H1 (cell line): Measurements from ENCODE around the gene CCL24. TPM values are rescaled to one million over a fixed set of nuclear protein-coding genes. Genes with fewer than 3 reads are reported as not detected.
"Not testable (repeated sequence)": the region's sequence is repeated elsewhere in the genome, so short reads cannot be mapped to it uniquely, and the experiment has no call there.

Experiments
- CTCF ChIA-PET: fragments of 300-600 bp; sonication (Branson Sonifier 250); formaldehyde crosslinking; loops from one replicate; lab custom pipeline; 2021; ENCODE audit not compliant: partially characterized antibody; lab: Charles Lee
- POLR2A ChIA-PET: fragments of 300-600 bp; sonication (Branson Sonifier 250); formaldehyde crosslinking; loops from one replicate; lab custom pipeline; 2021; ENCODE audit warnings: inconsistent platforms; ENCODE audit not compliant: partially characterized antibody; lab: Charles Lee
- DNase-seq, 2 experiments: peaks; one replicate each; pipeline versions ENCODE4 v3.0.0 to v3.0.0-alpha.2; 2010 to 2022; ENCODE audit warnings: low spot score in 2 of 2, low read depth in 1 of 2, mixed read lengths in 1 of 2
- FAIRE-seq: peaks from 2 replicates; lab custom pipeline; 2011; peaks lifted over from hg19 to GRCh38; lab: Jason Lieb, UNC
- H2AFZ ChIP-seq: 2 replicates; pipeline ENCODE4 v1.8.1; 2012; ENCODE audit warnings: low read length, inconsistent platforms
- H2AK5ac ChIP-seq: 2 replicates; pipeline ENCODE4 v1.6.1; 2013; ENCODE audit warnings: low read depth, low read length
- H2BK120ac ChIP-seq: replicated peaks from 2 replicates; pipeline ENCODE3; 2013; ENCODE audit warnings: low read depth, low read length, inconsistent platforms
- H2BK12ac ChIP-seq: 2 replicates; pipeline ENCODE4 v1.6.1; 2013; ENCODE audit warnings: low read depth, low read length
- H2BK15ac ChIP-seq: 2 replicates; pipeline ENCODE4 v1.6.1; 2013; ENCODE audit warnings: low read length
- H2BK20ac ChIP-seq: 2 replicates; pipeline ENCODE4 v1.6.1; 2013; ENCODE audit warnings: low read length
- H2BK5ac ChIP-seq: 2 replicates; pipeline ENCODE4 v1.6.1; 2013; ENCODE audit warnings: low read depth, low read length
- H3K14ac ChIP-seq: 2 replicates; pipeline ENCODE4 v1.6.1; 2013; ENCODE audit warnings: inconsistent platforms; ENCODE audit not compliant: insufficient read length
- H3K18ac ChIP-seq: 2 replicates; pipeline ENCODE4 v1.6.1; 2013; ENCODE audit warnings: low read length; ENCODE audit errors: extremely low read depth
- H3K23ac ChIP-seq: 2 replicates; pipeline ENCODE4 v1.6.1; 2013; ENCODE audit warnings: inconsistent platforms; ENCODE audit not compliant: insufficient read length
- H3K23me2 ChIP-seq: 2 replicates; pipeline ENCODE4 v1.6.1; 2013; ENCODE audit warnings: low read depth, low read length
- H3K27ac ChIP-seq: 2 replicates; pipeline ENCODE4 v1.6.1; 2011; ENCODE audit warnings: low read depth, low read length, inconsistent platforms
- H3K27me3 ChIP-seq, 4 experiments: replicated peaks in 1 of 4; 1 replicate in 1 of 4; 2 replicates in 3 of 4; pipeline versions ENCODE4 v1.6.1 to v1.8.1; 2011 to 2013; ENCODE audit warnings: low read length in 3 of 4, mild to moderate bottlenecking in 3 of 4, inconsistent platforms in 2 of 4, mixed read lengths in 2 of 4, moderate library complexity in 1 of 4; ENCODE audit not compliant: control insufficient read depth in 3 of 4, insufficient read depth in 3 of 4; ENCODE audit errors: extremely low read depth in 1 of 4
- H3K36me3 ChIP-seq, 4 experiments: 2 replicates each; pipeline versions ENCODE4 v1.6.1 to v1.8.1; 2011 to 2013; ENCODE audit warnings: mild to moderate bottlenecking in 4 of 4, low read length in 3 of 4, moderate library complexity in 2 of 4, control low read depth in 1 of 4, inconsistent platforms in 1 of 4; ENCODE audit not compliant: insufficient read depth in 4 of 4, control insufficient read depth in 2 of 4
- H3K4ac ChIP-seq: replicated peaks from 2 replicates; pipeline ENCODE3; 2013; ENCODE audit warnings: low read length, low read depth, mixed read lengths, inconsistent platforms; ENCODE audit not compliant: insufficient read length
- H3K4me1 ChIP-seq, 4 experiments: replicated peaks in 1 of 4; 1 replicate in 1 of 4; 2 replicates in 3 of 4; pipeline versions ENCODE4 v1.6.1 to v1.8.1; 2011 to 2013; ENCODE audit warnings: low read length in 3 of 4, inconsistent platforms in 2 of 4, mixed read lengths in 1 of 4; ENCODE audit not compliant: insufficient read depth in 4 of 4, control insufficient read depth in 3 of 4
- H3K4me2 ChIP-seq, 2 experiments: 2 replicates each; pipeline versions ENCODE4 v1.6.1 to v1.8.1; 2011 to 2013; ENCODE audit warnings: low read depth in 2 of 2, low read length in 2 of 2, control low read depth in 1 of 2, inconsistent platforms in 1 of 2, mild to moderate bottlenecking in 1 of 2; ENCODE audit not compliant: insufficient read depth in 1 of 2
- H3K4me3 ChIP-seq, 4 experiments: fragments of 200-600, 300-600 bp in 1 of 4; sonication (generic), shearing (Covaris generic), sonication (Bioruptor Twin) in 1 of 4; 2 replicates each; pipeline versions ENCODE4 v1.5.1 to v1.8.1; 2011 to 2016; ENCODE audit warnings: low read length in 4 of 4, low read depth in 3 of 4, control low read depth in 2 of 4, inconsistent platforms in 2 of 4, mild to moderate bottlenecking in 2 of 4, mixed read lengths in 1 of 4, moderate library complexity in 1 of 4; ENCODE audit not compliant: insufficient read depth in 2 of 4; ENCODE audit errors: extremely low read depth in 1 of 4
- H3K56ac ChIP-seq: replicated peaks from 2 replicates; pipeline ENCODE3; 2013; ENCODE audit warnings: low read depth, mild to moderate bottlenecking, mixed read lengths, low read length, inconsistent platforms; ENCODE audit not compliant: insufficient read length
- H3K79me1 ChIP-seq: 2 replicates; pipeline ENCODE4 v1.6.1; 2013; ENCODE audit warnings: low read depth, low read length, control low read depth
- H3K79me2 ChIP-seq, 2 experiments: 2 replicates each; pipeline versions ENCODE4 v1.6.1 to v1.8.1; 2012 to 2013; ENCODE audit warnings: low read length in 2 of 2, mild to moderate bottlenecking in 2 of 2, inconsistent platforms in 1 of 2; ENCODE audit not compliant: insufficient read depth in 2 of 2, control insufficient read depth in 1 of 2
- H3K9ac ChIP-seq, 4 experiments: replicated peaks in 1 of 4; 1 replicate in 1 of 4; 2 replicates in 3 of 4; pipeline versions ENCODE4 v1.6.1 to v1.8.1; 2011 to 2013; ENCODE audit warnings: low read depth in 3 of 4, low read length in 3 of 4, control low read depth in 2 of 4, mild to moderate bottlenecking in 2 of 4, moderate library complexity in 2 of 4, inconsistent platforms in 1 of 4; ENCODE audit errors: extremely low read depth in 1 of 4
- H3K9me3 ChIP-seq, 2 experiments: 2 replicates each; pipeline versions ENCODE4 v1.6.1 to v1.8.1; 2012 to 2013; ENCODE audit warnings: mild to moderate bottlenecking in 2 of 2, moderate library complexity in 2 of 2, control low read depth in 1 of 2, inconsistent platforms in 1 of 2, low read depth in 1 of 2, low read length in 1 of 2, mixed read lengths in 1 of 2; ENCODE audit not compliant: insufficient read depth in 2 of 2
- H4K20me1 ChIP-seq, 2 experiments: replicated peaks in 1 of 2; 2 replicates each; pipeline versions ENCODE3 to v1.8.1; 2011 to 2013; ENCODE audit warnings: inconsistent platforms in 2 of 2, low read length in 2 of 2, mild to moderate bottlenecking in 1 of 2; ENCODE audit not compliant: insufficient read depth in 2 of 2, control insufficient read depth in 1 of 2
- H4K5ac ChIP-seq: 2 replicates; pipeline ENCODE4 v1.6.1; 2013; ENCODE audit warnings: low read length, low read depth, mixed read lengths, inconsistent platforms; ENCODE audit not compliant: insufficient read length
- H4K8ac ChIP-seq: 2 replicates; pipeline ENCODE4 v1.8.0; 2013; ENCODE audit warnings: mild to moderate bottlenecking, moderate library complexity, low read length, inconsistent platforms; ENCODE audit not compliant: insufficient read depth; ENCODE audit errors: extremely low read depth
- H4K91ac ChIP-seq: replicated peaks from 2 replicates; pipeline ENCODE3; 2013; ENCODE audit warnings: low read length, mixed read lengths, inconsistent platforms; ENCODE audit not compliant: insufficient read length
- HDAC2 ChIP-seq, 2 experiments: fragments of 300-600 bp in 1 of 2; sonication (generic) in 1 of 2; IDR thresholded peaks; 2 replicates each; pipeline ENCODE4 v1.6.1; 2011 to 2012; ENCODE audit warnings: low read depth in 2 of 2, low read length in 2 of 2, mild to moderate bottlenecking in 2 of 2, moderate library complexity in 2 of 2, borderline replicate concordance in 1 of 2, inconsistent platforms in 1 of 2
- WGBS, 2 experiments: shearing (Covaris generic) in 1 of 2; methylation state at CpG; one replicate each; pipeline versions ENCODE4 v1.1.6 to v1.1.7; 2013 to 2015; ENCODE audit warnings: low lambda C conversion rate in 2 of 2, mixed read lengths in 2 of 2, inconsistent platforms in 1 of 2, low coverage in 1 of 2, missing lambda C conversion rate in 1 of 2; ENCODE audit not compliant: insufficient replicate concordance in 2 of 2, insufficient coverage in 1 of 2, insufficient read length in 1 of 2; ENCODE audit errors: extremely low coverage in 1 of 2, missing lambda C conversion rate in 1 of 2; 5-methylcytosine and 5-hydroxymethylcytosine counted together
- polyA plus RNA-seq, 7 experiments: library from polyadenylated mRNA; depleted of rRNA in 3 of 7; stranded (reverse) in 5 of 7; unstranded in 2 of 7; fragments of >200 nt in 5 of 7; fragments of 200-250 nt in 2 of 7; gene quantifications; 1 replicate in 5 of 7; 2 replicates in 1 of 7; 4 replicates in 1 of 7; pipeline versions ENCODE4 v1.2.1 to v1.2.3, GENCODE V29; 2011 to 2013; ENCODE audit warnings: missing spikeins in 2 of 7, mixed read lengths in 2 of 7
- total RNA-seq: library from RNA; stranded (reverse); fragmentation: NEBNext Ultra II Directional; extraction: Animal tissue kit (Norgen Biotek cat#: 25700); gene quantifications from 2 replicates; pipeline ENCODE4 v1.2.1, GENCODE V29; 2021

CCL24 gene
- total and polyA plus RNA-seq, 2 of the 8 experiments (the other 6 are each of a cell fraction or from before 2014, with no cell fraction given): not detected

GRCh38 chr7:75847707-75848106 lies 34.1 kb upstream of the CCL24 start (continued):
- no peak for TF ChIP-seq HDAC2 (IDR thresholded peaks at IDR 0.05; ENCODE audit: borderline replicate concordance in 1 of 2, low read depth in 2 of 2, low read length in 2 of 2)

- H2AK5ac ChIP-seq, H3K9me3 ChIP-seq, H3K4me1 ChIP-seq, H3K4me2 ChIP-seq, H2BK15ac ChIP-seq, H3K36me3 ChIP-seq, H4K91ac ChIP-seq, H3K4me3 ChIP-seq, H2AFZ ChIP-seq, H2BK120ac ChIP-seq, H3K9ac ChIP-seq, H3K79me1 ChIP-seq, H4K8ac ChIP-seq, H4K5ac ChIP-seq, H3K79me2 ChIP-seq, H3K4ac ChIP-seq, H2BK12ac ChIP-seq, H3K56ac ChIP-seq, H3K23me2 ChIP-seq, H3K23ac ChIP-seq, FAIRE-seq, H2BK5ac ChIP-seq, H2BK20ac ChIP-seq, H3K27ac ChIP-seq, H4K20me1 ChIP-seq, H3K27me3 ChIP-seq, H3K14ac ChIP-seq, DNase-seq, H3K18ac ChIP-seq, POLR2A ChIA-PET: not testable (repeated sequence)
- 76% methylated on average over 6 of the region's 6 CpGs; no CpG with 5 or more reads in 1 of the 2 experiments for WGBS, 2 experiments
- CTCF ChIA-PET: interaction anchor here (0.6 kb wide), 1 partner anchor 157 kb away, joined by 3 read pairs; no protein-coding TSS in a partner anchor
Observed at GRCh38 chr7:75845132-75845531, 31.5 kb upstream of the CCL24 start.
